HG03354 (cell line): Measurements from ENCODE around the gene COL18A1.

Source experiments
- ATAC-seq: cut with Tn5 transposase; IDR thresholded peaks from one replicate; pipeline ENCODE4 v1.9.1; 2021; ENCODE audit warnings: mild to moderate bottlenecking; ENCODE audit not compliant: unreplicated experiment, poor library complexity, severe bottlenecking

COL18A1 gene

DNA sequence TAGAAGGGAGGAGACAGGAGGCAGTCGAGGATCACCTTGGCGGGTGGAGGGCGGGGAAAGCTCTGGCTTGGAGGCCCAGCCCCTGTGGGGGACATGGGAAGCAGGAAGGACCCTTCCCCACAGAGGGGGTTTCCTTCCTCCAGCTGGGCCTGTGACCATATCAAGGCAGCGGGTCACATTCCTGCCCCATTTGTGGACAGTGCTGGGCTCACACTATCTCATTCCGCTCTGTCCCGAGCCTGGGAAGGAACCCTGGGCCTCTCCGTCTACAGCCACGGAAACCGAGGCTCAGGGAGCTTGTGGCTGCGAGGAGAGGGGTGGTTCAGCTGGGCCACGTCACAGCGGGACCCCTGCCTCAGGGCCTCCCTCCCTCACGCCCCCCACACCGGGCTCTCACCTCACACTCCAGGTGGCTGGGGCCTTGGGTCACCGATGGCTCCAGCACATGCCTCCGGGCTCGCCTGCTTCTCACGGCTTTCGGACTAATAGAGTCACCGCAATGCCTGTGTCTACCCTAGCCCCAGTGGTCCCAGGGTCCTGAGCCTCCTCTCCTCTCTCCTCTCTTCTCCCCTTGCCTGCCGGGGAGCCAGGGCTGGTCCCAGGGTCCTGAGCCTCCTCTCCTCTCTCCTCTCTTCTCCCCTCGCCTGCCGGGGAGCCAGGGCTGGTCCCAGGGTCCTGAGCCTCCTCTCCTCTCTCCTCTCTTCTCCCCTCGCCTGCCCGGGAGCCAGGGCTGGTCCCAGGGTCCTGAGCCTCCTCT is 80.9 kb downstream of the COL18A1 start:
- ATAC-seq, result no peak

DNA sequence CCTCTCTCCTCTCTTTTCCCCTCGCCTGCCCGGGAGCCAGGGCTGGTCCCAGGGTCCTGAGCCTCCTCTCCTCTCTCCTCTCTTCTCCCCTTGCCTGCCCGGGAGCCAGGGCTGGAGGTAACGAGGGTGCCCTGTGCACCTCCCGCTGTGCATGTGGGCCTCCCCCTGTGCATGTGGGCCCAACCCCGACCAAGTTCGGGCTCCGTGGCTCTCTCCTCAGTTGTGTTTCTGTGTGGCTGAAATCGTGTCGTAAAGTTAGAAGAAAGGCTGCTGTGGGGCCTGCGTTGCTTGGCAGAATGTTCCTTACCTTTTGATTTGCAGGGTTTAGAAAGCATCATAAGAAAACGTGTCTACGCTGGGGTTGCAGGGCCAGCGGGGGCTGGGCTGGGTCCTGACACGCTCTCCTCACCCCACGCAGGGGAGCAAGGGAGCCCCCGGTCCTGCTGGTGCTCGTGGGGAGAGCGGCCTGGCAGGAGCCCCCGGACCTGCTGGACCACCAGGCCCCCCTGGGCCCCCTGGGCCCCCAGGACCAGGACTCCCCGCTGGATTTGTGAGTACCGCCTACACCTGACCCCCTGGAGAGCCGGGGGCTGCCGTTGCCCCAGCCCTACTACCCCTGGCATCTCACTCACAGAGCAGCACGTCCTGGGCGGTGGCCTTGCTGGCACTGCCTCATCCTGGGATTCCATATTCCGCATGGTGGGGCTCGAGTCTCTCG is 81.6 kb downstream of the COL18A1 start:
- no peak for ATAC-seq

DNA sequence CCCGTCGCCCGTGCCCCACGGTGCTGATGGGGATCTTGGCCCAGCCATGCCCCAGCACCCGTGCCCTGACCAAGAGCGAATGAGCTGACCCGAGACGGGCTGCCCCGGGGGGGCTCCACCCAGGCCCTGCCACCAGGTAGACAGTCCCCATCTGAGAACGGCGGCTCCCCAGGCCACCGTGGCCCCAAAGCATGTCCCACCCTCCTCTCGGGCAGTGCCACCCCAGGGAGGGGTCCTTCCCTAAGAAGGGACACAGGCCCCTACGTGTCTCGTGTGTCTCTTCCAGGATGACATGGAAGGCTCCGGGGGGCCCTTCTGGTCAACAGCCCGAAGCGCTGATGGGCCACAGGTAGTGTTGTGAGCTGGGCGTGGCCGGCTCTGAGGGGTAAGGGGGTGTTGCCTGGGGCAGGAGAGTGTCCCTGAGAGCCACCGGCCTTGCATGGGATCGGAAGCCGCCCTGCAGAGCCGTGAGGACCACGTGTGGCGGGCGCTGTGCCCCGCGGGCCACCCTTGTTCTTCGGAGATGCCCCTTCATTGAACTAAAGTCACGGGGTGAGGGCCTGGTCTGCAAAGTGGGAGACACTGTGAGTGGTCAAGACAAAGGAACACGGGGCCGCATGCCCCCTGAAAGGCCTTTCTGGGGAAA is 82.3 kb downstream of the COL18A1 start:
- no peak for ATAC-seq

DNA sequence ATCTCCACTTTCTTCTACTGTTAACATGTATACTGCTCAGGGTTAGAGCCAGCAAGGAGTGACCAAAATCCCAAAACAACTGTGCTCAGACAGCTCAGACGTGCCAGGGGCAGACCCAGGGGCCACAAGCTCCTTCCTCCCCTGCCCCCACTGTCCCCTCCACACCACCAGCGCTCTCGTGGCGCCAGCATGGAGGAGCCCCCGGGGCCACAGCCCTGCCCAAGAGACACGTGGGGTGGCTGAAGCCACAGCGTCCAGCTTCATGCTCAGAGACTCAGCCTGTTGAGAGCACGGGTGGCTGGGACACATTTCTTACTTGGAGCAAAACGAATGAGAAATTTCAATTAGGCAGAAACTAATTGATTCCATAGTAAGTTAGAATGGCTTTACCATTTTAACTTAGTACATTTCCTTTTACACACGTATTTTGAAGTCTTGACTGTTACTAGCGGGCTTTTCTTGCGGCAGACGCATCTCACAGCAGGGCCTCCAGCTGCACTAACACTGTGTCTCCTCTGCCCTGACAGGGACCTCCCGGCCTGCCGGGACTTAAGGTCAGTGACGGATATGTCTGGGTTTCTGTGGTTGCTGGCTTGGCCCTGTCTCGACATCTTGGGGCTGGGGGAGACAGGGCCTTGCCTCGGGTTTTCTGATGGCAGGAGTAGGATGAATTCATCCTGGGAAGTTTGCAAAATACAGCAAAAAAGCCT is 83.1 kb downstream of the COL18A1 start:
- ATAC-seq, result no peak

DNA sequence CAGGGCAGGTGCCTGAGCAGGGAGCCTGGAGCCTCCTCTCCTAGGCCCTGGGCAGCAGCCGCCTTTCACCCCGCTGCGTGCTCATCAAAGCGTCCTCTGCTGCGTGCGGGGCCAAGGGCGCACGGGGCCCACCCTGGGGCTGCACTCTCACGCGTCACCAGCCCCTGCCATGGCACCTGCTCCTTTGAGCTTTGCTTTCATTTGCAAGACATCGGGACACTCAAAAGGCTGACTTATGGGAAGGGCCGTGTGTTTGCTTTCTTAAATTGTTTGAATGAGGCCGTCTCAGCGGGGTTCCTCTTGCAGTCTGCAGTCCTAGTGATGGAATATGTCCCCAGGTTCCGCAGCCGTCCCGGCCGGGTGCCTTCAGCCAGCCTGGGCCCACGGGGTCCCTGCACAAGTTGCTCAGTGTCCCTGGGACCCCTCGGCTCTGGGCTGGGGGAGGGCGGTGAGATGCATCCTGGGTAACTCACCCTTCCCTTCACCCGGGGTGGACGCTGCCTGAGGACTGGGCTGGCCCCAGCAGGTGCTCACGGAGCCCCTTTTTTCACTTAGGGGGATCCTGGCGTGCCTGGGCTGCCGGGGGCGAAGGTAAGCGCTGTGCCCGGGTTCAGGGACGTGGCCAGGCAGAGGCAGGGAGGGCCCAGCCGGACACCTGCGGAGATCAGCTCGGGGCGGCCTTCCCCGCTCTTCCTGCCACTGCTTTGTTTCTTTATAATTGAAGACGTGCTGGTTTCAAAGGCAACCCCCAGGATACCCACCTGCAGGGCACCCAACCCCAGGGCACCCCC is 84.2 kb downstream of the COL18A1 start:
- no peak for ATAC-seq

DNA sequence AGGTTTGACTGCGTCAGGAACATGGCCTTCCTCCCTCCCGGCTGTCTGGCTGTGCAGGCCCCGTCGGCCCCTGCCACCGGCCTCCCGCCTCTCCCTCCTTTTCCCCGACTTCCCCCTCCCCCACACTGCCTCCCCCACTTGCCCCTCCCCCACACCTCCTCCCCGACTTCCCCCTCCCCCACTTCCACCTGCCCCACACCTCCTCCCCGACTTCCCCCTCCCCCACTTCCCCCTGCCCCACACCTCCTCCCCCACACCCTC is 84.7 kb downstream of the COL18A1 start:
- no peak for ATAC-seq

DNA sequence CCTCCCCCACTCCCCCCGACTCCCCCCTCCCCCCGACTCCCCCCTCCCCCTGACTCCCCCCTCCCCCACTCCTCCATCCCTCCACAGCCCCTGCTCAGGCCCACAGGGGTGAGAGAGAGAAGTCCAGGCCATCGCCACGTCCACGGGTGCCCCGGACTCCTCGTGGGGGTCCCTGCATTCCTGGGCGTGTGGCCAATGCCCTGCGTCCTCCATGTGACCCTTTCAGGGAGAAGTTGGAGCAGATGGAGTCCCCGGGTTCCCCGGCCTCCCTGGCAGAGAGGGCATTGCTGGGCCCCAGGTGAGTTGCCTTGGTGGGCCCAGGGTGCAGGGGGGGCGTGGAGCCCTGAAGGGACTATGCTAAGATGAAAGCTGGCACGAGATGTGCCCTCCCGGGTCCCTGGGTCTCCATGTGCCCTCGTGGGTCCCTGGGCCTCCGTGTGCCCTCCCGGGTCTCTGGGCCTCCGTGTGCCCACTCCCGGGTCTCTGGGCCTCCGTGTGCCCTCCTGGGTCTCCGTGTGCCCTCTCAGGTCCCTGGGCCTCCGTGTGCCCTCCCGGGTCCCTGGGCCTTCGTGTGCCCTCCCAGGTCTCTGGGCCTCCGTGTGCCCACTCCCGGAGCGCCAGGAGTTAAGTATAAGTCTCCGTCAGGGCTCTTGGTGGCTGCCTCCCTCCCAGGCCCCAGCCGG is 85.2 kb downstream of the COL18A1 start:
- ATAC-seq, result no peak

DNA sequence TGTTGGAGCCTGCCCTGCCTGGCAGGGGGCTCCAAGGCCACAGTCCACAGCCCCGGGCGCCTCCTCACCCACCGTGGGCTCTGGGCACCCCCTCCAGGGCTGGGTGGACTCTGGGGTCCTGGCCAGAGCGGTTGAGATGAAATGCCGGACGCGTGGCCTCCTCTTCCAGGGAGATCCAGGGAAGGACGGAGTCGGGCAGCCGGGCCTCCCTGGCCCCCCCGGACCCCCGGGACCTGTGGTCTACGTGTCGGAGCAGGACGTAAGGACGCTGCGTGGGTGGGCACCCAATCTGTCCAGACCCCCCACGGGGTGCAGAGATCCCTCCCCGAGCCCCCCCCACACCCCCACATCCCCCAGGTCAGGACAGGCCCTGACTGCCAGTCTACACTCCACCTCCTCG is 86.1 kb downstream of the COL18A1 start:
- ATAC-seq, result no peak

DNA sequence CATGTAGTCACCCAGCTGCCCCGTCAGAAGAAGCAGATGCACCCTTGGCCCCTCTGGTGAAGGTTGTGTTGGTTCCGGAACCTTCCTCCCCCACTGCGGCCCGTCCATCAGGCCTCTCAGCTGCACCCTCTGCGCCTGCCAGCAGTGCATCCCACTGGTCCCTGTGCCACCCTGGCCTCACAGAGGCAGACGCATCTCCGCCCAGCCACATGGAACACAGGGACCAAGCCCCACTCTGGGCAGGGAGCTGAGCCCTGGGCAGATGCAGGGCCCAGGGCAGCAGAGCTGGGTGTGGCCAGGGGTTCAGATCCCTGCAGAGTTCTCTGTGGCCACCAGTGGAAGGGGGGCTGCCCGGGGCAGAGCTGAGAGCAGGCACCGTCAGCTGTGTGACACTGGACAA is 86.7 kb downstream of the COL18A1 start:
- no peak for ATAC-seq

DNA sequence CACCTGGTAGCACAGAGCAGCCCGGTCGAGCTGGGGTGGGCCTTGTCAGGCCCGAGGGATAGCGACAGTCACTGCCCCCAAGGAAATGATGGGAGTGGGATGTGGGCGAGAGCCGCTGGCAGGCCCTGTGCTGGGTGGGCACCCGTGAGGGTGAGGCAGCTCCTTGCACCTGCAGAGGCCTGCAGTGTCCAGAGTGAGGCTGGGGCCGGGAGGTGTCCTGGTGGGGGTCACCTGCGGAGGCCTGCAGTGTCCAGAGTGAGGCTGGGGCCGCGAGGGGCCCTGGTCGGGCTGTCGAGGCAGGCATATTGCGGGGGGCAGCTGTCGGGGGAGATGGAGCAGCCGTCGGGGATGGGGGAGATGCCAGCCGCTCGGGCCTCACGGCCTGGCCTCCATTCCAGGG is 87.8 kb downstream of the COL18A1 start:
- no peak for ATAC-seq

DNA sequence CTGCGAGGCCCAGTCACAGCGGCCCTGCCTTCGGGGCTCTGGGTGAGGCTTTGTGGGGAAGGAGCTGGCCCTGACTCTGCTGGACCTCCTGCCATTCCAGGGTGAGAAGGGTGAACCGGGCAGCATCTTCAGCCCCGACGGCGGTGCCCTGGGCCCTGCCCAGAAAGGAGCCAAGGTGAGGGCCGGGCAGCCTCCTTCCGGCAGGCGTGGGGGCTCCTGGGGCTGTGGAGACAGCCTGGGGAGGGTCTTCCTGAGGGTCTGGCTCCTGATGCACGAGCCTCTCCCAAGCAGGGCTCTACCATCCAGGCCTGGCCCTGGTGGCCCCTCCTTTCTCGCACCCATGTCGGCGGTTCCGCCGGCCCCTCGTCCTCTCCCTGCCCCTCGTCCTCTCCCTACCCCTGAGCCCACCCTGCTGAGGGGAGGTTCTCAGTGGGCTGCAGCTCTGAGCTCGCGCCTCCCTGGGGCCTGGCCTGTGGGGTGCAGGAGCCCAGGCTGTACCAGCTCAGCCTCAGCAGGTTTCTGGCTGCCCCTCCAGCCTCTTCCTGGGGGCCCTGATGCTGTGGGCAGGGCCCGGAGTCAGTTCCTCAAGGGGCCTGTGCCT is 88.5 kb downstream of the COL18A1 start:
- ATAC-seq, result no peak

DNA sequence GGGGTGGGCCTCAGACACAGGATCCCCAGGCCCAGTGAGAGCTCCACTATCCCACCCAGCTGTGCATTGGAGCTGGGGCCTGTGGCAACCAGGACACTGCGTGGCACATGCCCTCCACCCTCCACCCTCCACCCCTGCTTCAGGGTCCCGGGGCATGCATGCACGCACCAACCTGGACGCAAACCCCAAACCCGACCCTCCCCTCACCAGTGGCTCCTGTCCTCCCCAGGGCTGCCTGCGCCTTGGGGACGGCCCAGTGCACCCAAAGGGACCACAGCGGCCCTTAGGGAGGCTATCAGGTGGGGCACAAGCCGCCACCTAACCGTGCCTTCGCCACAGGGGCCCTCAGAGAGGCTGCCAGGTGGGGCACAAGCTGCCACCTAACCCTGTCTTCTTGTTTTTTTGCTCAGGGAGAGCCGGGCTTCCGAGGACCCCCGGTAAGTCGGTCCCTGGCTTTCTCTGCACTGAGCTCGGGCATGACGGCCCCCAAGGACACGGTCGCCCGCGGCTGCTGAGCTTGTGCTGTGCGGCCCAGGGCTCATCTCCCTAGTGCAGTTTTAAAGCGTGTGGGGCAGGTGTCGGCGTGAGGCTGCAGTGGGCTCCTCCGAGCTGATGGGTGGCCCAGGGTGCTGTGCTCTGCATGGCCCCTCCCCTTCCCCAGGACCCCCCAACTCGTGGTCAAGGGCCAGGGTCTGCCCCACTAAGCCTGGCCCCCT is 89.3 kb downstream of the COL18A1 start:
- ATAC-seq, result no peak

DNA sequence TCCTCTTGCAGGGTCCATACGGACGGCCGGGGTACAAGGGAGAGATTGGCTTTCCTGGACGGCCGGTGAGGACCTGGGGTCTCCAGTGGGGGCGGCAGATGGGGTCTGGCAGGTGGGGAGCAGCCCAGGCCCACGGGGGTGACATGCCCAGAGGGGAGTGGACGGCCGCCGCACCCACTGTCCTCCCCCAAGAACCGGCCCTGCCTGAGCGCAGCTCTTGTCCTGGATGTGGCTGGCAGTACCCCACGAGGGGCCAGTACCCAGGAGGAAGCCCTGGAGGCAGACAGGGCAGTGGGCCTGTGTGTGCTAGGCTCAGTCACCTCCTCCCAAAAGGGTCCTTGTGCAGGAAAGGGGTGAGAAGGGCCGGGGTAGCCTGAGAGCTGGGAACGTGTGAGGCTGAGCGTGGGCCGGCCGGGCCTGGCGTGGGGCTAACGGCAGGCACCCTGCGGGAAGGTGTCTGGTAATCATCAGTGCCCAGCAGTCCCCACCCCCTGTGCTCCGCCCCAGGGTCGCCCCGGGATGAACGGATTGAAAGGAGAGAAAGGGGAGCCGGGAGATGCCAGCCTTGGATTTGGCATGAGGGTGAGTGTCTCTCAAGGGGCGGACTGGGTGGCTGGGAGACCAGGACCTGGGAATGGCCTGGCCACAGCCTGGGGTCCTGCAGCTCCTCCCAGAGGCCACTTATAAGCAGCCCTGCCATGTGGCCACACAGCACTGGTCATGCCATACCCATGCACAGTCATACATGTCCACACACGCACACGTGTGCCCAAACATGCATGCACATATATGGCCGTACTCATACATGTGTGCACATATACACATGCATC is 90.1 kb downstream of the COL18A1 start:
- no peak for ATAC-seq

DNA sequence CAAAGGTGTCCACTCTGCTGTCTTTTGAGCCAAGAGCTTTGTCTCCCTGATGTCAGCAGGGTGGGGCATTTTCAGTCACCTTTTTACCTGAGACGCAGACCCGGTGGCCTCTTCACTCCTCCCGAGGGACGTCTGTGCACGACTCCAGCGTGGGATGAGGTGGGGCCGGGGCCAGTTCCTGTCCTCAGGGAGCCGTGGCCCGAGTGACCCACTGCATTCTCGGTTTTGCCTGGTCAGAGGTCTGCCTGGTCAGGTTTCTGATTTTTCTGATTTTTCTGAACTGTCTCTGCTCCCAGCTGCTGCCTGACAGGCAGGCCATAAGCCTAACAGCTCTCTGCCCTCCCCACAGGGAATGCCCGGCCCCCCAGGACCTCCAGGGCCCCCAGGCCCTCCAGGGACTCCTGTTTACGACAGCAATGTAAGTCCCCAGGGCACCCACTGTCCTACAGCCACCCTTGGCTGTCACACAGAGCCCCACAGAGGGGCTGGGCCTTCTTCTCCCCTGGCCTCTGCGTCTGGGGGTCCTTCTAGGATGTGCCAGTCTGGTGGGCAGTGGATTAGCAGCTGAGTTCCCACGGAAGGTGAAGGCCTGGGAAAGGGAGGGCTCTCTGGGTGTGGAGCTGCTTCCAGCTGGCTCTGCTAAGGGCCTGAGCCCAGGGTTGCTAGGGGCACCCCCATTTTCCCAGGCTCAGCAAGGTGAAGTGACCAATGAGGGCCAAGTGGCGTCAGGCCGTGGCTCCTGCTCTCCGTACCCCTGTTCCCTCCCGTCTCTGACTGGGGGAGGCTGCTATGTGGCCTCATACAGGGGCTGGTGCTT is 91.4 kb downstream of the COL18A1 start:
- no peak for ATAC-seq

DNA sequence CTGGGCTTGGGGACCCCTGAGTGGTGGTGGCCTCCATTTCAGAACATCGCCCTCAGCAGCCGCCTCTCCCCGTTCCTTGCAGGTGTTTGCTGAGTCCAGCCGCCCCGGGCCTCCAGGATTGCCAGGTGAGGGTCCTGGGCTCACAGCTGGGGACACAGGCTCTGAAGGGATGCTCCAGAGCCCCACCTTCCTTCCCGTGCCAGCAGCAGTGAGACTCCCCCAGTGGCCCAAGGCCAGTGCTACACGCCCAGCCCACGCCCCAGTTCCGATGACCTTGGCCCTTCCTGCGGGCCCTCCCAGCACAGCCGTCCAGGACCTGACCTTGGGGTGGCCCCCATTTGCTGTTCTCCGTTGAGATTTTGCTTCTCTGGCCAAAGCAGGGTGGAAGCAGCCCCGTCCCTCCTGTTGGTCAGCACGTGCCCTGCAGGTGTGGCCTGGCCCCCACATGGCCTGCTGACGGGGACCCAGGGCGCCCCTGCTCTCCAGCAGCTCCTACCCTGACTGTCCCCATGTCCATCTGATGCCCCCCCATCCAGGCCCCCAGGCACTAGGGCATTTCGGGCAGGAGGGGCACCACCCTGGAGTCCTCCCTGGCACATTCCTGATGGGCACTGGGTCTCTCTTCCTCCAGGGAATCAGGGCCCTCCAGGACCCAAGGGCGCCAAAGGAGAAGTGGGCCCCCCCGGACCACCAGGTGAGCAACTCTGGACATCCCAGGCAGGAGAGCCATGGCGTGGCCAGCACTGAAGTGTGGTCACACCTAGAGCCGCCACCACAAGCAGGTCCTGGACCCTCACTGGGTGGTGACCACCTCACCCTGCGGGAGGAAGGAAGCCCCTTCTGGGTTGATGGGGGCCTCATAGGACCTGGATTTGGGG is 92.2 kb downstream of the COL18A1 start:
- ATAC-seq, result no peak
